ENCODE measurements around the gene DECR2. TPM values are rescaled to one million over a fixed set of nuclear protein-coding genes. Genes with fewer than 3 reads are reported as not detected.

The DECR2 gene
- total and polyA plus RNA-seq, 2 experiments from 2014 or later: 54.5 to 80.5 TPM

DNA sequence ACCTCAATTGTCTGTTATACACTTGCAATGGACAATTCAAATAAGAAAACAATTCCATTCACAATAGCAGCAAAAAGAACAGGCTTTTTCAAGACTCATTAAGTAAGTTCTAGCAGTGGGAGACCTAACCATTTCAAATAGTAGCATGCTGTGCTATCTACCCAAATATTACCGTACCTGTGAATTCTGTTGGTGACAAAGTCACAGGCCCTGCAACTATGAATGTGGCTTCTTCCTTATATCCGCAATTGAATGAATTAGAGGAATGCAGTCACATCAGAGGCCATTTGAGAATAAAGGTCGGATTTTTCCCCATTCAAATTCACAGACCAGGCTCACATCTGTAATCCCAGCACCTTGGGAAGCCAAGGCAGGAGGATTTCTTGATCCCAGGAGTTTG is 5.5 kb upstream of the DECR2 start:
- no peaks in the 10 kb centered on the region for H3K27me3 ChIP-seq
- H2AFZ ChIP-seq: peak overlapping the region; percentile 90
- no peaks in the 10 kb centered on the region for H3K9me2 ChIP-seq (replicated peaks; ENCODE audit: insufficient read depth)
- no peaks in the 10 kb centered on the region for H4K20me1 ChIP-seq (ENCODE audit: insufficient read depth, poor library complexity, severe bottlenecking)
- peak overlapping the region; percentile 93 for H3K4me2 ChIP-seq
- TF ChIP-seq EZH2 (IDR thresholded peaks at IDR 0.05; ENCODE audit: borderline replicate concordance): no peak
- TF ChIP-seq, protein P1, sequence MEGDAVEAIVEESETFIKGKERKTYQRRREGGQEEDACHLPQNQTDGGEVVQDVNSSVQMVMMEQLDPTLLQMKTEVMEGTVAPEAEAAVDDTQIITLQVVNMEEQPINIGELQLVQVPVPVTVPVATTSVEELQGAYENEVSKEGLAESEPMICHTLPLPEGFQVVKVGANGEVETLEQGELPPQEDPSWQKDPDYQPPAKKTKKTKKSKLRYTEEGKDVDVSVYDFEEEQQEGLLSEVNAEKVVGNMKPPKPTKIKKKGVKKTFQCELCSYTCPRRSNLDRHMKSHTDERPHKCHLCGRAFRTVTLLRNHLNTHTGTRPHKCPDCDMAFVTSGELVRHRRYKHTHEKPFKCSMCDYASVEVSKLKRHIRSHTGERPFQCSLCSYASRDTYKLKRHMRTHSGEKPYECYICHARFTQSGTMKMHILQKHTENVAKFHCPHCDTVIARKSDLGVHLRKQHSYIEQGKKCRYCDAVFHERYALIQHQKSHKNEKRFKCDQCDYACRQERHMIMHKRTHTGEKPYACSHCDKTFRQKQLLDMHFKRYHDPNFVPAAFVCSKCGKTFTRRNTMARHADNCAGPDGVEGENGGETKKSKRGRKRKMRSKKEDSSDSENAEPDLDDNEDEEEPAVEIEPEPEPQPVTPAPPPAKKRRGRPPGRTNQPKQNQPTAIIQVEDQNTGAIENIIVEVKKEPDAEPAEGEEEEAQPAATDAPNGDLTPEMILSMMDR (IDR thresholded peaks at IDR 0.05; ENCODE audit: poor library complexity): no peak
- no peak for TF ChIP-seq EZH2phosphoT487 (IDR thresholded peaks at IDR 0.05; ENCODE audit: low read depth, severe bottlenecking, unreplicated experiment)
- H3K36me3 ChIP-seq (replicated peaks; ENCODE audit: insufficient read depth, low read depth): no peaks in the 10 kb centered on the region
- H3K79me2 ChIP-seq: peaks cover 26% of the 10 kb centered on the region
- no peaks in the 10 kb centered on the region for H3K9me3 ChIP-seq (ENCODE audit: low read depth)
- H3K27ac ChIP-seq: peak overlapping the region; percentile 87
- DNase-seq (ENCODE audit: low spot score): no peak
- 32% methylated on average over 3 of the region's 3 CpGs for WGBS (ENCODE audit: low lambda C conversion rate, missing lambda C conversion rate)
- peaks cover 19% of the 10 kb centered on the region for H3K4me1 ChIP-seq (ENCODE audit: insufficient read depth)
- H3K4me3 ChIP-seq: peak overlapping the region; percentile 82

DNA sequence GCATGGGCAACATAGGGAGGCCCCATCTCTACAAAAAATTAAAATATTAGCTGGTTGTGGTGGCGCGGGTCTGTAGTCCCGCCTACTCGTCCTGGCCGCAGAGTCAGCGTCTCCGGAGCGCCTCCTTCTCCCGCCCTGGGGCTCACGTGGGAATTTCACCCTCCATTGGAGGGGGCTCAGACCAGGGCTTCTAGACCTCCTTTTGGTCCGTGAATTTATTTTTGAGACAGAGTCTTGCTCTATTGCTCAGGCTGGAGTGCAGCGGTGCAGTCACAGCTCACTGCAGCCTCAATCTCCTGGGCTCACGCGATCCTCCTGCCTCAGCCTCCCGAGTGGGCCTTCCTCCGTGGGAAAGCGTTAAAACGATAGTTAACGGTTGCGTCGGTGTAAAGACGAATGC is 5.1 kb upstream of the DECR2 start:
- peaks cover 19% of the 10 kb centered on the region for H3K4me1 ChIP-seq (ENCODE audit: insufficient read depth)
- peak overlapping the region; percentile 87 for H3K27ac ChIP-seq
- H3K79me2 ChIP-seq: peaks cover 22% of the 10 kb centered on the region
- no peaks in the 10 kb centered on the region for H3K9me3 ChIP-seq (ENCODE audit: low read depth)
- no peaks in the 10 kb centered on the region for H3K27me3 ChIP-seq
- peak overlapping the region; percentile 82 for H3K4me3 ChIP-seq
- no peaks in the 10 kb centered on the region for H3K9me2 ChIP-seq (replicated peaks; ENCODE audit: insufficient read depth)
- WGBS (ENCODE audit: low lambda C conversion rate, missing lambda C conversion rate): 4% methylated on average over 22 of the region's 22 CpGs
- peak overlapping the region; percentile 93 for H3K4me2 ChIP-seq
- DNase-seq (ENCODE audit: low spot score): peak; percentile 80
- H4K20me1 ChIP-seq (ENCODE audit: insufficient read depth, poor library complexity, severe bottlenecking): no peaks in the 10 kb centered on the region
- TF ChIP-seq, protein P1 (IDR thresholded peaks at IDR 0.05; ENCODE audit: poor library complexity): no peak
- TF ChIP-seq EZH2phosphoT487 (IDR thresholded peaks at IDR 0.05; ENCODE audit: low read depth, severe bottlenecking, unreplicated experiment) (no peak), EZH2 (IDR thresholded peaks at IDR 0.05; ENCODE audit: borderline replicate concordance) (no peak)
- no peaks in the 10 kb centered on the region for H3K36me3 ChIP-seq (replicated peaks; ENCODE audit: insufficient read depth, low read depth)
- peak overlapping the region; percentile 90 for H2AFZ ChIP-seq

DNA sequence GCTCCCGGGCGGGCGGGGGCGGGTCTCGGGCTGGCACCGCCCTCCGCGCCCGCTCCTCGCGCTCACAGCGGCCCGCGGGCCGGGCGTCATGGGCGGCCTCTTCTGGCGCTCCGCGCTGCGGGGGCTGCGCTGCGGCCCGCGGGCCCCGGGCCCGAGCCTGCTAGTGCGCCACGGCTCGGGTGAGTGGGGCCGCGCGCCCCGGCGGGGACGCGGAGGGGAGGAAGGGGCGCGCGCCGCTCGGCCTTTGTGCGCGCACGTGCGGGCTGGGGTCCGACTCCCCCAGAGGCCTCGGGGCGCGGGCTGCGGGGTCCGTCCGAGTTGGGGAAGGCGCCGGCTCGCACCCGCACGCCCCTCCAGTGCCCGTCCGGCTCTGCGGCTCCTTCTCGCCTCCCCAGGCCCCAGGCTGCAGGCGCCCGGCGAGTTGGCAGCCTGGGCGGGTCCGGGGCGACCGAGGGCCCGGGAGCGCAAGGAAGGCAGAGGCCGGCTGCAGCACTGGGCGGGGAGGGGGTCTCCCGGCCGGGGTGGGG is 4.5 kb upstream of the DECR2 start, which contains the start of gene NME4:
Gene NME4 (plus strand): TSS at position 65 of the 527 bp plus-strand sequence. CDS start 24 bp downstream, at position 89.
- Histone ChIP-seq H3K79me2 (peaks cover 22% of the 10 kb centered on the region), H3K27ac (peak within 1 kb of the TSS; percentile 87), H2AFZ (peak within 1 kb of the TSS; percentile 90), H3K4me2 (peak within 1 kb of the TSS; percentile 93), H3K9me2 (replicated peaks; ENCODE audit: insufficient read depth) (no peaks in the 10 kb centered on the region), H3K4me1 (ENCODE audit: insufficient read depth) (peaks cover 19% of the 10 kb centered on the region), H3K36me3 (replicated peaks; ENCODE audit: insufficient read depth, low read depth) (no peaks in the 10 kb centered on the region), H3K9me3 (ENCODE audit: low read depth) (no peaks in the 10 kb centered on the region), H3K27me3 (no peaks in the 10 kb centered on the region), H3K4me3 (peak within 1 kb of the TSS; percentile 82), H4K20me1 (ENCODE audit: insufficient read depth, poor library complexity, severe bottlenecking) (no peaks in the 10 kb centered on the region)
- no peak for TF ChIP-seq EZH2 (IDR thresholded peaks at IDR 0.05; ENCODE audit: borderline replicate concordance)
- TF ChIP-seq EZH2phosphoT487 (IDR thresholded peaks at IDR 0.05; ENCODE audit: low read depth, severe bottlenecking, unreplicated experiment): no peak
- TF ChIP-seq, protein P1 (IDR thresholded peaks at IDR 0.05; ENCODE audit: poor library complexity): no peak
- WGBS (ENCODE audit: low lambda C conversion rate, missing lambda C conversion rate): 2% methylated on average over 36 of the region's 75 CpGs
- peak; percentile 73 for DNase-seq (ENCODE audit: low spot score)
